GM18502 (cell line): ENCODE results near the gene DNM3.

ENCODE experiments used
- ATAC-seq: cut with Tn5 transposase; IDR thresholded peaks from one replicate; pipeline ENCODE4 v1.9.1; 2021; ENCODE audit warnings: mild to moderate bottlenecking; ENCODE audit not compliant: unreplicated experiment, poor library complexity

DNM3 gene

GRCh38 chr1:172252958-172253357, 411.7 kb downstream of the DNM3 start:
- no peak for ATAC-seq

- no peak for ATAC-seq
Observed at GRCh38 chr1:172254521-172255222, 413.4 kb downstream of the DNM3 start.

GRCh38 chr1:172255223-172255560, 413.9 kb downstream of the DNM3 start:
- no peak for ATAC-seq

GRCh38 chr1:172265905-172266304, 424.6 kb downstream of the DNM3 start:
- ATAC-seq, result no peak

- ATAC-seq, result no peak
Observed at GRCh38 chr1:172266528-172267174, 425.4 kb downstream of the DNM3 start.

- no peak for ATAC-seq
Observed at GRCh38 chr1:172268237-172268636, 426.9 kb downstream of the DNM3 start.

- ATAC-seq, result no peak
Observed at GRCh38 chr1:172269084-172269483, 427.8 kb downstream of the DNM3 start.

GRCh38 chr1:172269644-172270043, 428.3 kb downstream of the DNM3 start:
- no peak for ATAC-seq

- no peak for ATAC-seq
Observed at GRCh38 chr1:172270605-172271004, 429.3 kb downstream of the DNM3 start.

GRCh38 chr1:172272087-172272486, 430.8 kb downstream of the DNM3 start:
- no peak for ATAC-seq

GRCh38 chr1:172273647-172274396, 432.5 kb downstream of the DNM3 start:
- ATAC-seq, result no peak

- ATAC-seq, result no peak
Observed at GRCh38 chr1:172275478-172275877, 434.2 kb downstream of the DNM3 start.

GRCh38 chr1:172276120-172276818, 435.0 kb downstream of the DNM3 start:
- no peak for ATAC-seq

GRCh38 chr1:172277275-172277674, 436.0 kb downstream of the DNM3 start:
- ATAC-seq, result no peak

GRCh38 chr1:172277989-172278388, 436.7 kb downstream of the DNM3 start:
- ATAC-seq, result no peak

GRCh38 chr1:172278478-172278877, 437.2 kb downstream of the DNM3 start:
- no peak for ATAC-seq

GRCh38 chr1:172279939-172280636, 438.8 kb downstream of the DNM3 start:
- ATAC-seq, result no peak

- no peak for ATAC-seq
Observed at GRCh38 chr1:172283766-172284165, 442.5 kb downstream of the DNM3 start.

- ATAC-seq, result no peak
Observed at GRCh38 chr1:172286629-172287076, 445.4 kb downstream of the DNM3 start.

- no peak for ATAC-seq
Observed at GRCh38 chr1:172287208-172287607, 445.9 kb downstream of the DNM3 start.
